Endothelial cell of umbilical vein (primary cell): ENCODE measurements around the gene SGCE. TPM values are rescaled to one million over a fixed set of nuclear protein-coding genes. Genes with fewer than 3 reads are reported as not detected.

ENCODE experiments used
- BruUV-seq: library from RNA; stranded (reverse); fragments of 400-500 nt; replicated peaks from 2 replicates; lab custom pipeline; 2021; lab: Mats Ljungman, UMichigan
- CTCF ChIA-PET: fragments of 300-600, 350-600 bp; sonication (Branson Sonifier 250); formaldehyde crosslinking; loops from one replicate; lab custom pipeline; 2021; ENCODE audit warnings: antibody characterized with exemption, inconsistent platforms; lab: Charles Lee
- POLR2A ChIA-PET: fragments of 300-600, 350-600 bp; sonication (Branson Sonifier 250); formaldehyde crosslinking; loops from one replicate; lab custom pipeline; 2021; ENCODE audit warnings: antibody characterized with exemption, inconsistent platforms; lab: Charles Lee
- DNase-seq: peaks from one replicate; pipeline ENCODE4 v3.0.0-alpha.2; 2011; ENCODE audit warnings: low read depth, low spot score
- FAIRE-seq: peaks from 2 replicates; lab custom pipeline; 2011; peaks lifted over from hg19 to GRCh38; lab: Jason Lieb, UNC
- H2AFZ ChIP-seq: 2 replicates; pipeline ENCODE4 v1.6.0; 2012; ENCODE audit warnings: low read depth, low read length, control low read depth, inconsistent platforms
- H3K27ac ChIP-seq: 2 replicates; pipeline ENCODE4 v1.5.1; 2011; ENCODE audit warnings: low read depth, mild to moderate bottlenecking, control low read depth, low read length, moderate library complexity; ENCODE audit not compliant: insufficient read depth
- H3K27me3 ChIP-seq, 2 experiments: 2 replicates each; pipeline versions ENCODE4 v1.6.0 to v1.6.1; 2011; ENCODE audit warnings: low read length in 2 of 2, mixed read lengths in 1 of 2; ENCODE audit not compliant: control insufficient read depth in 2 of 2, insufficient read depth in 2 of 2
- H3K36me3 ChIP-seq, 2 experiments: 2 replicates in 1 of 2; 3 replicates in 1 of 2; pipeline ENCODE4 v1.5.1; 2011; ENCODE audit warnings: low read length in 2 of 2, mild to moderate bottlenecking in 1 of 2, moderate library complexity in 1 of 2; ENCODE audit not compliant: control insufficient read depth in 2 of 2, insufficient read depth in 2 of 2; ENCODE audit errors: extremely low read depth in 1 of 2
- H3K4me1 ChIP-seq: 3 replicates; pipeline ENCODE4 v1.5.1; 2011; ENCODE audit warnings: mild to moderate bottlenecking, low read length; ENCODE audit not compliant: control insufficient read depth, insufficient read depth; ENCODE audit errors: extremely low read depth
- H3K4me2 ChIP-seq: 2 replicates; pipeline ENCODE4 v1.6.1; 2011; ENCODE audit warnings: low read length, control low read depth, mixed read lengths; ENCODE audit not compliant: insufficient read depth
- H3K4me3 ChIP-seq, 3 experiments: fragments of 200-600 bp in 1 of 3; sonication (generic), shearing (Covaris generic) in 1 of 3; replicated peaks in 1 of 3; 2 replicates each; pipeline ENCODE4 v1.5.1; 2011 to 2016; ENCODE audit warnings: control low read depth in 3 of 3, low read length in 3 of 3, mild to moderate bottlenecking in 2 of 3, inconsistent platforms in 1 of 3, low read depth in 1 of 3, moderate library complexity in 1 of 3; ENCODE audit not compliant: insufficient read depth in 1 of 3
- H3K79me2 ChIP-seq: 2 replicates; pipeline ENCODE4 v1.6.0; 2012; ENCODE audit warnings: low read length, inconsistent platforms; ENCODE audit not compliant: control insufficient read depth, insufficient read depth
- H3K9ac ChIP-seq: replicated peaks from 2 replicates; pipeline ENCODE3; 2011; ENCODE audit warnings: low read length, control low read depth; ENCODE audit not compliant: insufficient read depth; ENCODE audit errors: extremely low read depth
- H3K9me1 ChIP-seq: replicated peaks from 3 replicates; pipeline ENCODE4 v1.6.0; 2011; ENCODE audit warnings: mild to moderate bottlenecking, low read length; ENCODE audit not compliant: control insufficient read depth, insufficient read depth; ENCODE audit errors: extremely low read depth
- H3K9me3 ChIP-seq: replicated peaks from 2 replicates; pipeline ENCODE4 v1.5.1; 2012; ENCODE audit warnings: low read length, inconsistent platforms; ENCODE audit not compliant: control insufficient read depth, insufficient read depth
- H4K20me1 ChIP-seq: replicated peaks from 2 replicates; pipeline ENCODE3; 2011; ENCODE audit warnings: mild to moderate bottlenecking, low read length; ENCODE audit not compliant: control insufficient read depth, insufficient read depth; ENCODE audit errors: extremely low read depth
- CTCF ChIP-seq, 2 donors: IDR thresholded peaks; 1 replicate in 1 of 2; 2 replicates in 1 of 2; pipeline ENCODE4 v1.5.1; 2011; ENCODE audit warnings: low read length in 2 of 2, mild to moderate bottlenecking in 2 of 2, moderate library complexity in 2 of 2, control low read depth in 1 of 2, inconsistent platforms in 1 of 2, low read depth in 1 of 2; ENCODE audit not compliant: insufficient read depth in 1 of 2; ENCODE audit errors: extremely low read depth in 1 of 2
- EZH2 ChIP-seq: IDR thresholded peaks from 2 replicates; pipeline ENCODE4 v1.6.1; 2012; ENCODE audit warnings: borderline replicate concordance, low read depth, mild to moderate bottlenecking, moderate library complexity, low read length, inconsistent platforms; ENCODE audit not compliant: severe bottlenecking
- FOS ChIP-seq: IDR thresholded peaks from 2 replicates; pipeline ENCODE4 v1.6.1; 2011; ENCODE audit warnings: mild to moderate bottlenecking, low read length, moderate library complexity, borderline replicate concordance; ENCODE audit not compliant: insufficient read depth
- GATA2 ChIP-seq: IDR thresholded peaks from 2 replicates; pipeline ENCODE4 v1.7.0; 2011; ENCODE audit warnings: low read depth, mild to moderate bottlenecking, moderate library complexity, mixed read lengths, low read length; ENCODE audit not compliant: insufficient read length, insufficient read depth
- JUN ChIP-seq: IDR thresholded peaks from 2 replicates; pipeline ENCODE4 v1.6.1; 2011; ENCODE audit warnings: borderline replicate concordance, low read depth; ENCODE audit not compliant: insufficient read length, insufficient read depth
- MAX ChIP-seq: IDR thresholded peaks from 2 replicates; pipeline ENCODE4 v1.6.1; 2011; ENCODE audit not compliant: insufficient read depth, insufficient read length
- MYC ChIP-seq: IDR thresholded peaks from one replicate; pipeline ENCODE4 v1.6.1; 2011; ENCODE audit warnings: mild to moderate bottlenecking, low read depth, low read length
- POLR2A ChIP-seq: IDR thresholded peaks from 2 replicates; pipeline ENCODE4 v1.6.1; 2012; ENCODE audit warnings: low read depth, mild to moderate bottlenecking, control low read depth, low read length
- POLR2AphosphoS5 ChIP-seq: IDR thresholded peaks from 2 replicates; pipeline ENCODE4 v1.6.1; 2012; ENCODE audit warnings: low read depth, mild to moderate bottlenecking, control low read depth, low read length, moderate library complexity; ENCODE audit not compliant: insufficient read depth
- dilution Hi-C: fragments of 300-500 bp; cut with MboI; formaldehyde crosslinking; loops from one replicate; pipeline ENCODE4 v1.15.0; 2019; ENCODE audit warnings: low sequenced_read_pairs; ENCODE audit not compliant: extremely low pct_ligation_motif_present
- intact Hi-C: fragments of 100-400 bp; cut with micrococcal nuclease; formaldehyde crosslinking; loops from one replicate; pipeline ENCODE4 v1.10.0; 2022
- polyA plus RNA-seq, 4 experiments: library from polyadenylated mRNA; depleted of rRNA in 3 of 4; stranded (reverse) in 3 of 4; unstranded in 1 of 4; fragments of >200 nt; gene quantifications; 2 replicates each; pipeline versions ENCODE4 v1.2.1 to v1.2.3, GENCODE V29; 2011 to 2012; ENCODE audit warnings: missing spikeins in 1 of 4
- total RNA-seq: library from RNA; stranded (reverse); gene quantifications from 2 replicates; pipeline ENCODE4 v1.2.3, GENCODE V29; 2021

SGCE gene
- total and polyA plus RNA-seq, 2 donors (not counting 3 experiments of a cell fraction or from before 2014, with no cell fraction given) = 46.8 to 53.3 TPM

GRCh38 chr7:94687810-94688209 lies 31.9 kb upstream of the SGCE start:
- no peak overlapping the region for H2AFZ ChIP-seq
- no peak for DNase-seq
- no peak for FAIRE-seq

More at GRCh38 chr7:94687810-94688209, 31.9 kb upstream of the SGCE start:
- Histone ChIP-seq H3K4me3 (no peak overlapping the region), H3K4me2 (no peak overlapping the region), H3K27ac (no peak overlapping the region), H3K27me3 (no peaks in the 10 kb centered on the region), H4K20me1 (no peaks in the 10 kb centered on the region), H3K79me2 (no peaks in the 10 kb centered on the region), H3K4me1 (no peaks in the 10 kb centered on the region), H3K36me3 (no peaks in the 10 kb centered on the region), H3K9me1 (no peaks in the 10 kb centered on the region), H3K9me3 (no peaks in the 10 kb centered on the region), H3K9ac (no peak overlapping the region)
- intact Hi-C loops (no loop called here), dilution Hi-C loops (no loop called here)
- POLR2A ChIA-PET = no interaction called here
- no TSS peak for BruUV-seq
- CTCF ChIA-PET = no interaction called here
- TF ChIP-seq POLR2AphosphoS5 (no peak), FOS (no peak), MAX (no peak), CTCF (IDR thresholded peaks at IDR 0.05; ENCODE audit: extremely low read depth in 1 of 2, insufficient read depth in 1 of 2, low read depth in 1 of 2, low read length in 2 of 2) (no peak), EZH2 (no peak), MYC (no peak), JUN (no peak), GATA2 (no peak), POLR2A (no peak)
